ENCODE results near the gene TOX2.
A peak's percentile ranks its signal among the peaks of the same experiment; 100 is the strongest.

The TOX2 gene

DNA sequence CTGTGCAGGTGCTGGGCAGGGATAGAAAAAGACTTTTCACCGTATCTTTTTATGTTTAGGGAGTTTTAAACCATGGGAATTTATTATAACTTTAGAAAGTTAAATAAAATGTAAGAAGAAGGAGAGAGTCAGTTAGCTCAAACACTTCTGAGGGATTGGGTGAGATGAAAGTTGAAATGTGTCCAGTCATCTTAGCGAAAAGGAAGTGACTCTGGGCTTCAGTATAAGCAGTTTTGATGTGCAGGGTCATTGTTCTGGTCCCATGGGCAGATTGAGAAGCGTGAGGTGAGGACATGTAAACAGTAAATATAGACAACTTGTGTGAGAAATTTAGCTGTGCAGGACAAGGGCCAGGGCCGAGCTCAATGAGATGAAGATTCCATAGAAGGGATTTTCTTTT is 66.9 kb downstream of the TOX2 start:
- no peak for DNase-seq

GRCh38 chr20:43982016-43982415 is 67.4 kb downstream of the TOX2 start:
- DNase-seq, result no peak

GRCh38 chr20:43982886-43983285 is 68.2 kb downstream of the TOX2 start:
- DNase-seq, result no peak

DNA sequence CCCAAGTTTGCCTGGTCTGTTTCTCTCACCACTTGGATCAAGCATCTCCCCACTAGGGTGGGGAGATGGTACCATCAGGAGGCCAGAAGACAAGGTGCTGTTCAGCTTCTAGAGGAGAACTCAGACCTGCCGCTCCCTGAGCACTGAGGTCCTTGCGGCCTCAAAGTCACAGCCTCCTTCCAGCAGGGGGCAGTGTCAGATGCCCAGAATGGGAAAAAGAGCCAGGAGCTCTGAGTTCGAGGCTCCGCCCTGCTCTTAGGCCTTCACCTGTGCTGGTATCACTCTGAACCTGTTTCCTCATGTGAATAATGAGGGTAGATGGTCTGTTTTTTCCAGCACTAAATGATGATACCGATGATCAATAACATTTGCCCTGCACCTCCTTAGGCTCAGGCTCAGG is 68.7 kb downstream of the TOX2 start:
- peak; percentile 45 to 72 for DNase-seq

- DNase-seq, result no peak
Observed at GRCh38 chr20:43983904-43984361, 69.3 kb downstream of the TOX2 start.

DNA sequence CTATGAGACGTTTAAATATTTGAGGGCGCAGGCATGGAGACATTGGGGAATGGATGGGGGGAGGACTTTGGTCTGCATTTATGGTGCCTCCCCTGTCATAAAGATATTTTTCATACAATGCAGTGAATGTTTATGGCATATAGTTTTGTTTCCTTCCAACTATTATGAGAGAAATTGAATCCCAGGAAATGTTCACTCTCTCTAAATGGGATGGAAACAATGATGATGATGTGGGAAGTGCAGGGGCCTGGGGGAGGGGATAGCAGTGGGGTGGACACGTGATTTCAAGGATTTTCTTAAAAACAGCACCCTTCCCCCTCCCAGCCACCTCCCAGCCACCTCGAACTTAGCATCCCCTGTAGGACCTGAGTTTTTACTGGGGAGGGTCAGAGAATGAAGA is 69.9 kb downstream of the TOX2 start:
- no peak for DNase-seq

DNA sequence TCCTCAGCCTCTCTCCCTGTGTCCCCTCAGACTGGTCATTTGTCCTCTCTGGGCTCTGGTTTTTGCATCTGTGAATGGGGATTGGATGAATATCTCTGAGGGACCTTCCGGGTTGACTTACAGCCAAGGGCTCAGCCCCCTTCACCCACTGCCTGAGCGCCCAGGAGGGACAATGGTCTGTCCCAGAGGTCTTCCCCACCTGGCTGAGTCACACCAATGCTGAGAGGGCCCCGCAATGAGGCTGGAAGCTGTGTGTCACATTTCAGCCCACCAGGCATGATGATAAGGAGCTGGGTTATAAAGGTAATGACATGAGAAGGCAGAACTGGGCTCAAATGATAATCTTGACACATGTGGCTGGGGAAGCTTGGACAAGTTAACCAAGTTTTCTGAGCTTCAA is 70.5 kb downstream of the TOX2 start:
- no peak for DNase-seq

DNA sequence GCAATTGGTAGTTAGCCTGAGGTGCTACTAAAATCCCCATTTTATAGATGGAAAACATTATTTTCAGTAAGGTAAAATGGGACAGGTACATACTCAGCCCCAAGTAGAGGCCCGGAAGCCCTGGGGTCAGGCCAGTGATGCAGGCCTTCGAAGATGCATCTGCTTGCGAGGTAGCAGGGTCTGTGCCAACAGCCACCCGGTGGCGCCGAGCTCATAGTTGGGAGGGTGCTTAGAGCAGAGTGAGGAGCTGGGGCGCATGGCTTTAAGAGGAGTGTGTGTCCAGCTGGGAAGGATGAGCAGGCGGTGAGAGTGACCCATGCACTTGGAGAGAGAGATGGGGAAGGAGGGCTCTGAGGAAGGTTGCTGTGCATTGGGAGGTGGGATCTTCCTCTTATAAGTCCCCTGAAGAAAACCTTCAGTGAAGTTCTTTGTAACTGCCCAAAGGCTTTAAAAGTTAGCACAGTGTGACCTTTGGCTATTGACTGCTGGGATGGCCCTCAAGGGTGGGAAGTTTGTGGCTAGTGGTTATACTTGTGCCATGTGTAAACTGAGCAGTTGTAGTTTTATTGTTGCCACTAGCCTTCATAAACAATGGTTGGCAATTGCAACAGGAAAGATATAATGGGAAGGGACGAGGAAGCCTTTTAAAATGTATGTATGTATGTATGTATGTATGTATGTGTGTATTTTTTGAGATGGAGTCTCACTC is 71.1 kb downstream of the TOX2 start:
- DNase-seq, result no peak

- no peak for DNase-seq
Observed at GRCh38 chr20:43987018-43987417, 72.4 kb downstream of the TOX2 start.

DNA sequence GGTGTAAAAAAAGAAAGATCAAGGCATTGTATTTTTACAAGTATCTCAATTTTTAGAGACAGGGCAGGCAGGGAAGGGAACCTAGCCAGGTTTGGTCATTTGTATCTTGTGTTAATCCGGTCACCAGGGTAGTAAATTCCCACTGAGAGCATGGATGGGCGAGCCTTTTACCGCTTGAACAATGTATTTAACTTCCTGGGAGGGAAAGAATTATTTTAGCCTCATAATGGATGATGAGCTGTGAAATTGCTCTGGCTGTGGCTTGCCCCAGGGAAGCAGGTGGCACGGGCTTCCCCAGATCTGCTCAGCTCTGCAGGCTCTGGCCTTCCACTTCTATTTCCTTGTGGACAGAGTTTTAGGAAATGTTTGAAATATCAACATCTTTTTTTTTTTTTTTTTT is 72.9 kb downstream of the TOX2 start:
- DNase-seq, result no peak

- peak in 1 of 2 donors; percentile 26 for DNase-seq
Observed at GRCh38 chr20:43988451-43988850, 73.8 kb downstream of the TOX2 start.

GRCh38 chr20:43988867-43989266 is 74.2 kb downstream of the TOX2 start:
- no peak for DNase-seq

DNA sequence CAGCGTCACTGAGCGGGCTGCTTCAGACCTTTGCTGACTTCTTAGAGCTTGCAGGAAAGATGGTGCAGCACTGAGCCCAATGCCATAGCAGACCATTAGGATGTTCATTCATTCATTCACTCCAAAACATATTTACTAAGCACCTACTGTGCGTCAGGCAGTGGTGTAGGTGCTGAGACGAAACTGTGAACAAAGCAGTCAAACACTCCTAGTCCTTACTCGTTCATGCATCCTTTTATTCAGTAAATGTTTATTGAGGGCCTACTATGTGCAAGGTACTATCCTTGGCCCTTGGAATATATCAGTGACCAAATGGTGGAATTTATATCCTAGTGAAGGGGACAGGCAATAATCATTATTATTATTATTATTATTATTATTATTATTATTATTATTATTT is 76.6 kb downstream of the TOX2 start:
- DNase-seq, result no peak

DNA sequence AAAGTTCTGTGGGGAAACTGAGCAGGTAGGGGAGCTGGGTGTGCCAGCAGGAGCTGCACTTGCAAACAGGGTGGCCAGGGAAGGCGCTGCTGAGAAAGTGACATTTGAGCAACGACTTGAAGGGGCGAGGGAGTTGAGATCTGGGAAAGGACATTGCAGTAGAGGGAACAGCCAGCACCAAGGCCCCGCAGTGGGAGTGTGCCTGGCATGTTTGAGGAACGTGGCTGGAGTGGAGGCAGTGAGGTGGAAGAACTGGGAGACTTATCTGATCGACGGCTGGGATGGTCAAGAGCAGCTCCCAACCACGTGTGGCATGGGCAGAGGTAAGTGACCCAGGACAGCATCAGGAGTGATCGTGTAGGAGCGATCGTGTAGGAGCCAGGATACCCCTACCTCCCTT is 77.3 kb downstream of the TOX2 start:
- DNase-seq, result no peak

DNA sequence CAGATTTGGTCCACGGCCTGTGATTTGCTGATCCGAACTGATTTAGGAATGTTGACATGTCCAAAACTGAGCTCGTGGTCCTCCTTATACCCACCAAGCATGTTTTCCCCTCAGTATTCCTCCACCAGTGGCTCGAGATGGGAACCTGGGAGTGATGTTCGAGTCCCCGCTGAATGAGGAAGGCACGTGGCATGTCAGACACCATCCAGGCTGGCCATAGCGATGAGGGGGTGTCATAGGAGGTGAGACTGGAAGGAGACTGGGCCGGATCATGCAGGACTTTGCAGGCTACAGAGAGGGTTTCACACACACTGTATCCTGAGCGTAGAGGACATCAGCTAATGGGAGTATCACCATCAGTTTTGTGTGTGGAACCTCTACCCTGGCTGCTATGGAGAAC is 78.2 kb downstream of the TOX2 start:
- DNase-seq, result no peak

DNA sequence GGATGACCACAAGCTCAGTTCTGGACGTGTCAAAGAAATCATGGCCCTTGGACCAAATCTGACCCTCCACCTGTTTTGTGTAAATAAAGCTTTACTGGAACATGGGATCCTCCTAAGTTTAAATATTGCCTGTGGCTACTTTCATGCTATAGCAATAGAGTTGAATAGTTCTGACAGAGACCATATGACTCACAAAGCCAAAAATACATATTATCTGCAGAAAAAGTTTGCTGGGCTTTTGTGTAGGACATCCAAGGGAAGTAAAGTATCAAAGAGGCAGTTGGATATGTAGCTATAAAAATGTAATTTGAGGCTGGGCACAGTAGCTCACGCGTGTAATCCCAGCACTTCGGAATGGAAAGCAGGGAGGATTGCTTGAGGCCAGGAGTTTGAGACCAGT is 78.9 kb downstream of the TOX2 start:
- no peak for DNase-seq

- DNase-seq, result no peak
Observed at GRCh38 chr20:43994486-43995100, 79.9 kb downstream of the TOX2 start.

- no peak for DNase-seq
Observed at GRCh38 chr20:43995645-43996044, 81.0 kb downstream of the TOX2 start.

- DNase-seq, result no peak
Observed at GRCh38 chr20:43996240-43996930, 81.7 kb downstream of the TOX2 start.

GRCh38 chr20:43999848-44000247 is 85.2 kb downstream of the TOX2 start:
- no peak for DNase-seq

- no peak for DNase-seq
Observed at GRCh38 chr20:44001667-44002596, 87.3 kb downstream of the TOX2 start.

GRCh38 chr20:44002861-44003260 is 88.2 kb downstream of the TOX2 start:
- no peak for DNase-seq

DNA sequence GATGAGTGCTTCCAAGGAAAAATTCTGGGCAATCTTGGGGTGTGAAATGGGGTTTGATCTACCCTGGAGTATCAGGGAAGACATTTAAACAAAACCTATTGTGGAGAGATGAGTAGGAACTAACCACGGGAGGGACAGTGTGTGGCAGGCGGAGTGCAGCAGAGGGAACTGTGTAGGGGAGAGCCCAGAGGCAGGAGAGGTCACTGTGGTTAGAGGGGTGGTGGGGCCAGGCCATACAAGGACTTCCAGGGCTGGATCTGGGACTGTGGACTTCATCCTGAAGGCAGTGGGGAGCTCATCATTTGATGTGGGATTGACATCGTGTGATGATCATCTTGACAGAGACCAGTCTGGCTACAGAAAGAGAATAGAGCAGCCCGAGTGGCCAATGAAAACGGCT is 89.0 kb downstream of the TOX2 start:
- DNase-seq, result no peak

Data from stimulated activated CD4-positive, alpha-beta T cell treated with anti-CD3 and anti-CD28 coated beads, Interleukin-2, amount 100 ng/mL, for 24 hours (primary cell).